ENCODE results near the gene EPHB3. TPM values are rescaled to one million over a fixed set of nuclear protein-coding genes. Genes with fewer than 3 reads are reported as not detected.

Gene EPHB3
- total RNA-seq, 2 experiments from 2014 or later = 0.19 to 0.22 TPM

GRCh38 chr3:184599143-184599542 lies 37.6 kb downstream of the EPHB3 start:
- ChIA-PET CTCF (no interaction called here), POLR2A (no interaction called here)
- H3K36me3 ChIP-seq (ENCODE audit: insufficient read depth, low read length) = no peaks in the 10 kb centered on the region
- no peak overlapping the region for H3K27ac ChIP-seq (ENCODE audit: low read depth in 1 of 2, low read length in 2 of 2)
- ATAC-seq (ENCODE audit: poor library complexity) (no peak), DNase-seq (no peak)
- intact Hi-C loops (cut with DNase I, micrococcal nuclease) = no loop called here
- no peaks in the 10 kb centered on the region for H3K9me3 ChIP-seq (ENCODE audit: control insufficient read depth in 1 of 2, insufficient read depth in 1 of 2, low read length in 2 of 2)
- H3K4me3 ChIP-seq (ENCODE audit: low read length) = no peak overlapping the region
- H3K27me3 ChIP-seq (ENCODE audit: control insufficient read depth in 1 of 2, insufficient read depth in 2 of 2, low read length in 2 of 2) = peaks cover 25 to 36% of the 10 kb centered on the region in 2 experiments
- Mint-ChIP-seq H3K27me3 (peaks cover 37% of the 10 kb centered on the region), H3K4me3 (no peak overlapping the region), H3K9me3 (no peaks in the 10 kb centered on the region), H3K27ac (no peak overlapping the region), H3K4me1 (ENCODE audit: low read depth) (peaks cover 19% of the 10 kb centered on the region), H3K36me3 (ENCODE audit: low read depth) (no peaks in the 10 kb centered on the region)
- TF ChIP-seq, protein P1, sequence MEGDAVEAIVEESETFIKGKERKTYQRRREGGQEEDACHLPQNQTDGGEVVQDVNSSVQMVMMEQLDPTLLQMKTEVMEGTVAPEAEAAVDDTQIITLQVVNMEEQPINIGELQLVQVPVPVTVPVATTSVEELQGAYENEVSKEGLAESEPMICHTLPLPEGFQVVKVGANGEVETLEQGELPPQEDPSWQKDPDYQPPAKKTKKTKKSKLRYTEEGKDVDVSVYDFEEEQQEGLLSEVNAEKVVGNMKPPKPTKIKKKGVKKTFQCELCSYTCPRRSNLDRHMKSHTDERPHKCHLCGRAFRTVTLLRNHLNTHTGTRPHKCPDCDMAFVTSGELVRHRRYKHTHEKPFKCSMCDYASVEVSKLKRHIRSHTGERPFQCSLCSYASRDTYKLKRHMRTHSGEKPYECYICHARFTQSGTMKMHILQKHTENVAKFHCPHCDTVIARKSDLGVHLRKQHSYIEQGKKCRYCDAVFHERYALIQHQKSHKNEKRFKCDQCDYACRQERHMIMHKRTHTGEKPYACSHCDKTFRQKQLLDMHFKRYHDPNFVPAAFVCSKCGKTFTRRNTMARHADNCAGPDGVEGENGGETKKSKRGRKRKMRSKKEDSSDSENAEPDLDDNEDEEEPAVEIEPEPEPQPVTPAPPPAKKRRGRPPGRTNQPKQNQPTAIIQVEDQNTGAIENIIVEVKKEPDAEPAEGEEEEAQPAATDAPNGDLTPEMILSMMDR (IDR thresholded peaks at IDR 0.05) = no peak
- peaks cover 20% of the 10 kb centered on the region for H3K4me1 ChIP-seq (ENCODE audit: insufficient read depth, low read length)

DNA sequence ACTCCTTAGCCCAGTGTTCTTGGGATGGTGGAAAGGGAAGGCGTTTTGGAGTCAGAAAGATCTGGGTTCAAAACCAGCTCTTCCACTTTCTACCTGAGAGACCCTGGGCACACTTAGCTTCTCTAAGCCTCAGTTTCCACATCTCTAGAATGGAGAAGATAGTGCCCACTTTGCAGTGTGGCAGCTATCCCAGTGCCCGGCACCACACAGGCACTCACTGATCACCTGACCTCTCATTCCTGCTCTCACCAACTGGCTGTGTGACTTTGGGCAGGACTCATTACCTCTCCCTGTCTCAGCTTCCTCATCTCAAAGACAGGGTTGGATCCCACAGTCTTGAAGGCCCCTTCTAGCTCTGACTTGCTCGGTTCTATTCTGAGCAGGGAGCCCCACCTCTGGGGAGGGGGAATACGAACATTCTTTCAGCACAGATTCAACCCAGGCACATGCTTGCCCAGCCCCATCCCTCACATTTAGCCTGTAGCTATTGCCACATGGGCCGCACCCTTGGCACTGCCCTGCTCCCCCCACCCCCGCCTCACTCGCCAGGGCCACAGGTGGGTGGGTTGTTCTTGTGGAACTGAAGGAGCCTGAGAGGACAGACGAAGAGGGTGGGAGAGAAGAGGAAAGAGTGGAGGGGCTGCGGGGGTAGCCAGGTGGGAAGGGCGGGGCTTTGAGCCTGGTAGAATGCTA lies 39.2 kb downstream of the EPHB3 start:
- DNase-seq (peak in 1 of 14 experiments; percentile 2), ATAC-seq (ENCODE audit: poor library complexity) (no peak)
- peaks cover 32 to 47% of the 10 kb centered on the region in 2 experiments for H3K27me3 ChIP-seq (ENCODE audit: control insufficient read depth in 1 of 2, insufficient read depth in 2 of 2, low read length in 2 of 2)
- Mint-ChIP-seq H3K27ac (no peak overlapping the region), H3K36me3 (ENCODE audit: low read depth) (no peaks in the 10 kb centered on the region), H3K27me3 (peaks cover 52% of the 10 kb centered on the region), H3K4me3 (no peak overlapping the region), H3K9me3 (no peaks in the 10 kb centered on the region), H3K4me1 (ENCODE audit: low read depth) (peaks cover 28% of the 10 kb centered on the region)
- ChIA-PET CTCF (no interaction called here), POLR2A (no interaction called here)
- H3K4me3 ChIP-seq (ENCODE audit: low read length) = no peak overlapping the region
- H3K4me1 ChIP-seq (ENCODE audit: insufficient read depth, low read length) = peaks cover 28% of the 10 kb centered on the region
- no peaks in the 10 kb centered on the region for H3K36me3 ChIP-seq (ENCODE audit: insufficient read depth, low read length)
- intact Hi-C loops (cut with DNase I, micrococcal nuclease) = no loop called here
- no peak overlapping the region for H3K27ac ChIP-seq (ENCODE audit: low read depth in 1 of 2, low read length in 2 of 2)
- TF ChIP-seq, protein P1 (IDR thresholded peaks at IDR 0.05) = no peak
- no peaks in the 10 kb centered on the region for H3K9me3 ChIP-seq (ENCODE audit: control insufficient read depth in 1 of 2, insufficient read depth in 1 of 2, low read length in 2 of 2)

GRCh38 chr3:184601576-184602371 lies 40.2 kb downstream of the EPHB3 start:
- TF ChIP-seq, protein P1 (IDR thresholded peaks at IDR 0.05) = no peak
- no peak overlapping the region for H3K27ac Mint-ChIP-seq
- ChIA-PET CTCF (no interaction called here), POLR2A (no interaction called here)
- ATAC-seq (ENCODE audit: poor library complexity) (no peak), DNase-seq (peak in 1 of 14 experiments; percentile 9)
- no peaks in the 10 kb centered on the region for H3K36me3 Mint-ChIP-seq (ENCODE audit: low read depth)
- no peak overlapping the region for H3K4me3 Mint-ChIP-seq
- no peaks in the 10 kb centered on the region for H3K9me3 Mint-ChIP-seq
- Histone ChIP-seq H3K4me3 (ENCODE audit: low read length) (no peak overlapping the region), H3K9me3 (ENCODE audit: control insufficient read depth in 1 of 2, insufficient read depth in 1 of 2, low read length in 2 of 2) (no peaks in the 10 kb centered on the region), H3K27me3 (ENCODE audit: control insufficient read depth in 1 of 2, insufficient read depth in 2 of 2, low read length in 2 of 2) (peaks cover 32 to 47% of the 10 kb centered on the region in 2 experiments), H3K4me1 (ENCODE audit: insufficient read depth, low read length) (peaks cover 28% of the 10 kb centered on the region), H3K27ac (ENCODE audit: low read depth in 1 of 2, low read length in 2 of 2) (no peak overlapping the region), H3K36me3 (ENCODE audit: insufficient read depth, low read length) (no peaks in the 10 kb centered on the region)
- peaks cover 58% of the 10 kb centered on the region for H3K27me3 Mint-ChIP-seq
- peaks cover 33% of the 10 kb centered on the region for H3K4me1 Mint-ChIP-seq (ENCODE audit: low read depth)
- intact Hi-C loops (cut with DNase I, micrococcal nuclease) = no loop called here
